ENCODE results near the gene CRYBB3.

CRYBB3 gene

GRCh38 chr22:25199731-25200520 is at the start of gene CRYBB3:
Gene CRYBB3 (plus strand): TSS chr22:25199858. CDS start chr22:25201397, 1,539 bp downstream.
- no peak for DNase-seq (ENCODE audit: low read depth in 2 of 2)

DNA sequence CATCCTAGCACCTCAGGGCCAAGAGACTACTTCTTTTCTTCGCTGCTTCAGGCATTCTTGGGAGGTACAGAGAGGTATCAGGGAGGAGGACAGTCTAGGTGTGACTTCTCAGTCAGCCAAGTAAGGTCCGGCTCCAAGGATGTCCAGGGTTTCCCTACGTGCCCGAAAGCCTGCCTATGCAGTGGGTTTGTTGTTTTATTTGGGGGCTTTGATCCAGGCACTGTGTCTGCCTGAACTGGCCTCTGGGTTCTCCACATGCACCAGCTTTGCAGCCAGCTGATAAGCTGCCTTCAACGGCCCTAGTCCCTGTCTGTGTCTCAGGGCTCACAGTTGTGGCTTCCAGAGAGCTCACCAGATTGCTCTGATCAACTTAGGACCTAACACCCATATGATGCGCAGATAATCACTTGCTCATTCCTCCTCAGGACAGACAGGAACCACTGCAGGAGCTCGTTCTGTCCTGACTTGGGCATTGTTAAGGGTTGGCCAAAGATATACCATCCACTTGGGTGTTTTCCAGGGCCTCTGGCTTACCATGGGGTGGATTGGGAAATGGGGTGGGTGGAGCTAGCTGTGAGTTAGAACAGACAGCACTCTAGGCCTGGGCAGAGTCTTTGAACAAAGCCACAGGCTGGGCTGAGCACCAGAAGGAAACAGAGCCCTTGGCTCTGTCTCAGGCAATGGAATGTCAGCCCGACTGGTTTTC is 45.5 kb upstream of the CRYBB3 start:
- peak in 1 of 2 experiments; percentile 3 for DNase-seq (ENCODE audit: low read depth in 2 of 2)

DNA sequence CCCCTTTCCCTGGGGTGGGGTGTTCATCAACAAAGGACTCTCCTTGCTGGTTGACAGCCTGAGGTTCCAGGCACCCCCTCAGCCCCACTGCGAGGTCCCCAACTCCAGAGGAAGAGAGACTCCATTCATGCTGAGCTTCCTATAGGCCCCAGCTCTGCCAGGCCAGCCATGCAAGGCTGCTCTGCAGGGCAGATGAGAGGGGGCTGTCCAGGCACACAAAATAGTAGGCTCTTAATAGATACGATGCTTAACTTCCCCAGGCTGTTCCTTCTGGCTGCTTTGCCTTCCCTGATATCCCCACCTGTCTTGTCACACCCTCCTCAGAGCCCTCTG is 45.0 kb upstream of the CRYBB3 start:
- no peak for DNase-seq (ENCODE audit: low read depth in 2 of 2)

DNA sequence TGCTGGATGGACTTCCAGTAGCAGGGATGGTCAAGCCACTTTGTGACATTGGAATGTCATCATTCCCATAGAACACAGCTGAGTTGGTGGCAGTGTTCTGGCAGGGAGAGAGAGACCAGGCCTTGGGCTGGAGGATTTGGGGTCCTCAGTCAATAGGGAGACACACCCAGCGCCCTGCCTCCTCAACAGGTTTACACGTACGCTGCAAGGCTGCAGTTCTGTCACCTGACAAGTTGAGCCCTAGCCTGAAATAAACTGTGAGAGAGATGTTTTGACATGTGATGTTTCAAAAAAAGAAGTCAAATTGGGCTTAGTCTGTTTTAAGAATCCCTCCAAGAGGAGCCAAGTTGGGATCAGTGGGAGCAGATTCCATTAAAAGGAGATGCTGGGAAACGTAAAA is 42.9 kb upstream of the CRYBB3 start:
- DNase-seq (ENCODE audit: low read depth in 2 of 2): no peak

DNA sequence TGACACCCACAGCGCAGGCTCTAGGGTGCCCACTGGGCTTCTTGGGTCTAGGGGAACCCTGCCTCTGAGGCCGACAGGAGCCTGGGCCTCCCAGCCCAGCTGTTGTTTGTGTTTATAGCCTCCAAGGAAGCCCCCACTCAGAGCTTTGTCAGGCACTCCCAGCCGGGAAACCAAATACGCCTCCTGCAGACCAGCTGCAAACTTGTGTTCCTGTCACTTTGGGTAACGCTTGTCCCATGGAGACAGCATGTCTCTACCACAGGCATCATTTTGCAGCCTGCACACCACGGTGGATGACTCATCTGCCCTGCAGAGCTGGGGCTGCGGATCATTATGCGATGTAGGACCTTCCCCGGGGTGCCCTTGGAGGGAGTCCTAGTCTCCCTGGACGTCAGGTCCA is 40.6 kb upstream of the CRYBB3 start:
- no peak for DNase-seq (ENCODE audit: low read depth in 2 of 2)

GRCh38 chr22:25160120-25160996 is 39.3 kb upstream of the CRYBB3 start:
- no peak for DNase-seq (ENCODE audit: low read depth in 2 of 2)

DNA sequence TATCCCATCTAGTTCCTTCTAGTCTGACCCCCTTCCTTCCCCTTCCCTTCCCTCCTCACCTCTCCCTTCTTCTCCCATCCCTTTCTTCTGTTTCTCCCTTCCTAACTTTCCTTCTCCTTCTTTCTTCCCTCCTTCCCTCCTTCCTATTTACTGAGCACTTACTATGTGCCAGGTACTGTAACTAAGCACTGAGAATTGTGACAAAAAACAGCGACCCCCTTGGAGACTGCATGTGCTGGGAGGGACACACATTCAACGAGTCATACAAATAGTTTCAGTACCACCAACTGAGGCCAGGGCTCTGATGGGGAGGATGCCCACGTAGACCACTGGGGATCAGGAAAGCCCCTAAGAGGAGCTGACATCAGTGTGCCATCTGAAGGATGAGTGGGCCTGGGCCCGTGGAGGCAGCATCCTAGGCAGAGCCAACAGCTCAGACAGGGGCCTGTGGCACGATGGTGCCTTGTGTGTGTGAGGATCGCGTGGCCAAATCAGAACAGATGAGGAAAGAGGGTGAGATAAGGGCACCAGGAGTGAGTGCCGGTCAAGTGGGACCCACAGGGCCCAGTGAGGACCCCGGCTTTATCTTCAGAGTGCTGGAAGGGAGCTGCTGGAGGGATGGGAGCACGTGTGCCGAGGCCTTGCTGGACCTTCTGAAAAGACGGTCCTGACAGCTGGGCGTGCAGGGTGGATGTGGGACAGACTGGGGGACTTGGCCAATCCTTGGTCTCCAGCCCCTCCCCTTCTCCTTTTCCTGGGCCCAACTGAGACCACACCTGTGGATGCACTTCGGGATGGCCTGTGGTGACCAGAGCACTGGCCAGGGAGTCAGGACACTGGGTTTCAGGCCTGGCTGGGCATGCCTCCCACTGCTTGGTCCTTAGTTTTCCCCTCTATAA is 38.4 kb upstream of the CRYBB3 start:
- DNase-seq (ENCODE audit: low read depth in 2 of 2): no peak

GRCh38 chr22:25161916-25162530 is 37.6 kb upstream of the CRYBB3 start:
- no peak for DNase-seq (ENCODE audit: low read depth in 2 of 2)

- DNase-seq (ENCODE audit: low read depth in 2 of 2): no peak
Observed at GRCh38 chr22:25162561-25162960, 37.1 kb upstream of the CRYBB3 start.

DNA sequence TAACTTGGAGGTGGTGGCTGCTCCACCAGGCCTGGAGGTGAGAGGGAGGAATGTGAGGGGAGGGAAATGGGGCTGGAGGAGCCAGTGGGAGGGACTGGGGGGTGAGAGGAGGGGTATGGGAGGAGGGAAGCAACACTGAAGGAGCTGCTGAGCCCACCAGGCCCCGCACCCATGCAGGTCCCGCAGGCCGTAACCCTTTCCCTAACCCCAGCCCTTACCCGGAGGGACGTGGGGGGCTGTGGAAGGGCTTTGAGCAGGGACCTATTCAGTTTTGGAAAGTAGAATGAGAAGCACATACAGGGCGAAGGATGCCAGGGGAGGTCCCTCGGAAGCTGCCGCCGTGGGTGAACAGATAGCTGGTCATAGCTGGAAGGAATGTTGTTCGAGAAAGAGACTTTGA is 33.9 kb upstream of the CRYBB3 start:
- no peak for DNase-seq (ENCODE audit: low read depth in 2 of 2)

DNA sequence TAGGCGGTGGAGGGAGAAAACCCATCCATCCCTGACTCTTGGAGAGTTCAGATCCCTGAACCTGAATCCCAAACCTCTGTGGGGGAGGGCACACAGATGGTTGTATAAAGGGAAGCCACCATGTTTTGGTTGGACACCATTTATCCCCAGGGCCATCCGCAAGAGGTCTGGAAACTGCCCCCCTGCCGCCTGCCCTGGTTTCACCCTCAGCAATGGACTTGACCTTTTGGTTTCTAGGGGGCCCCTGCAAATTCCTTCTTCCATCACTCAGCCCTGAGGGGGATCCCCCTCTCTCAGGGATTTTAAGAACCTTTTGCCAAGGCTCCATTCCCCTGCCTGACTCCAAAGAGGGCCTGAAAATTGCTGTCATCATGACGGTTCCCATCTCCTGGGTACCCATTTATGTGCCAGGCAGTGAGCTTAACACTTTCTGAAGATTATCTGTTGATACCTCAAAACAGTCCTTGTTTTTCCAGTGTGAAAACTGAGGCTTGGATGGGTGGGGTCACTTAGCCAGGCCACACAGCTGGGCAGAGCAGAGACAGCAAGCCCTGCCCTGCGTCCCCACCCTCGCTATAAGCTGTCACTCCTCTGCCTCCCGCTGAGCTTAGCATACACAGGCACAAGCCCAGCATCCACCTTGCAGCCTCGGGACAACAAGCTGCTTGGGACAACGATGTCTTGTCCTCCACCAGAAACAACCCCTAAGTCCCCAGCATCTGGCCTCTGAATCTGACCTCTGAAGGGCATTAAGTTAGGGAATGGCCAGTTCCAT is 33.2 kb upstream of the CRYBB3 start:
- DNase-seq (ENCODE audit: low read depth in 2 of 2): no peak

DNA sequence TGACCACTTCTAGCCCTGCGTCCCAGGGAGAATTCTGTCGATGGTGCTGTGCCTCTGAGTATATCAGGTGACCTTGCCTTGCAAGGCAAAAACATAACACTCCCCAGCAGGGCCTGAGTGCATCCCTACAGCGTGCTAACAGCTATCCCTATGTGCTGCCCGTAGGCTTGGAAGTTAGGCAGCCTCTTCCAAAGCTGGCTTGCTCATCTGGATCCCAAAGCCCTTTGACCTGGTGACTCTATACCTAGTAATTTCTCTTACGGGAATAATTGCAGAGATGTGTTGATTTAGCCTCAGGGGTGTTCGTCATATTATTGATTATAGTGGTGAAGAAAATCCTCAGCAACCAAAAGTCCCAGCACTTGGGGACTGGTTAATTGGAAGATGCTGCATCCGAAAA is 32.6 kb upstream of the CRYBB3 start:
- DNase-seq (ENCODE audit: low read depth in 2 of 2): no peak

DNA sequence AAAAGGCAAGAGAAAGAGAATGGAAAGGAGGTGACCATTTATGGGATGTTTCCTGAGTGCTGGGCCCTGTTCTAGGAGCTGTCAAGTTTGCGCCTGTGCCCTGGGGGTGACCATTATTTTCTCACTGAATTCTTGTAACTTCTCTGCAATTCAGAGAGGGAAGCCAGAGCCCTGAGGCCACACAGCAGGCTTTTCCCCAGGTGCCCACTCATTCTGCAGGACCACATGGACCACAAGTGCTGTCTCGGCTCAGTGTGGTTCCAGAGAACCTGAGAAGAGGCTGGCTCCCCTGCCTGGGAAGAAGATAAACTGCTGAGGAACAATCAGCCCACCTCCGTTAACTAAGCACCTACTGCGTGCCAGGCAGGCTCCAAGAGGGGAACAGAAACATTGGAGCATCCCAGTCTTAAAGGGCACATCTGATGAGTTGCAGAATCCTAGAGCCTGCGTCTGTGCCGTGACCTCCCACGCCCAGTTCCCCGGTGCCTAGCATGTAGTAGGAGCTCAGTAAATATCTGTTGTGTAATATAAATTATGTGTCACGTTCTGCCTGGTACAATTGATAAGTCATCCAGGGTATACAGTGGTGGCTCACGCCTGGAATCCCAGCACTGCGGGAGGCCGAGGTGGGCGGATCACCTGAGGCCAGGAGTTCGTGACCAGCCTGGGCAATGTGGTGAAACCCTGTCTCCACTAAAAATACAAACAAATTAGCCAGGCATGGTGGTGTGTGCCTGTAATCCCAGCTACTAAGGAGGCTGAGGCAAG is 31.6 kb upstream of the CRYBB3 start:
- no peak for DNase-seq (ENCODE audit: low read depth in 2 of 2)

- DNase-seq (ENCODE audit: low read depth in 2 of 2): no peak
Observed at GRCh38 chr22:25169278-25170031, 30.2 kb upstream of the CRYBB3 start.

GRCh38 chr22:25170426-25170980 is 29.2 kb upstream of the CRYBB3 start:
- no peak for DNase-seq (ENCODE audit: low read depth in 2 of 2)

DNA sequence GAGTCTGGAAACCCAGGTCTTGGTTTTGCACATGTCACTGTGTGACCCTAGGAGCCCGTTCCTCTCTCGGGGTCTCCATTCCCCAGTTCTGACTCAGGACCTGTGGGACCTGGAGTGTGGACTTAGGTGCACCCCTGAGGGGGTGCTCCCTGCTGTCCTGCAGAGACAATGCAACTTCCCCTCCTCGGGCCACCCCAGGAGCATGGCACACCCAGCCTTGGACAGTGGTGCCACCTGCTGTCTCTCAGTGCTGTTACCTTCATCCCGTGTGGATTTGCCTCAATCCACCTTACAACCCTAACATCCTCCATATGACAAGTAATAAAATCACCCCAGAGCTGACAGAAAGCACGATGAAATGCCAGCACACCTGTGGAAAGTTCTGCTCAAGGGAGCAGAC is 27.5 kb upstream of the CRYBB3 start:
- no peak for DNase-seq (ENCODE audit: low read depth in 2 of 2)

- DNase-seq (ENCODE audit: low read depth in 2 of 2): no peak
Observed at GRCh38 chr22:25174156-25174887, 25.3 kb upstream of the CRYBB3 start.

All from fibroblast of skin of left biceps (primary cell).